ENCODE data around the gene SYTL3.

SYTL3 gene

GRCh38 chr6:158703111-158703836 lies 53.4 kb downstream of the SYTL3 start:
- DNase-seq = no peak

GRCh38 chr6:158703837-158704822 lies 54.3 kb downstream of the SYTL3 start:
- DNase-seq = no peak

GRCh38 chr6:158705386-158706126 lies 55.7 kb downstream of the SYTL3 start:
- no peak for DNase-seq

- DNase-seq = no peak
Observed at GRCh38 chr6:158706369-158706982, 56.6 kb downstream of the SYTL3 start.

- DNase-seq = no peak
Observed at GRCh38 chr6:158707120-158707820, 57.4 kb downstream of the SYTL3 start.

- no peak for DNase-seq
Observed at GRCh38 chr6:158707821-158708195, 58.0 kb downstream of the SYTL3 start.

- DNase-seq = no peak
Observed at GRCh38 chr6:158708239-158708638, 58.4 kb downstream of the SYTL3 start.

GRCh38 chr6:158709809-158710208 lies 60.0 kb downstream of the SYTL3 start:
- DNase-seq = no peak

GRCh38 chr6:158711264-158711663 lies 61.4 kb downstream of the SYTL3 start:
- DNase-seq = no peak

GRCh38 chr6:158713469-158713868 lies 63.6 kb downstream of the SYTL3 start:
- DNase-seq = no peak

GRCh38 chr6:158714706-158715105 lies 64.9 kb downstream of the SYTL3 start:
- no peak for DNase-seq

GRCh38 chr6:158715330-158716311 lies 65.8 kb downstream of the SYTL3 start:
- DNase-seq = no peak

- DNase-seq = no peak
Observed at GRCh38 chr6:158717341-158718330, 67.8 kb downstream of the SYTL3 start.

GRCh38 chr6:158718461-158719046 lies 68.7 kb downstream of the SYTL3 start:
- DNase-seq = no peak

- DNase-seq = no peak
Observed at GRCh38 chr6:158722176-158722729, 72.4 kb downstream of the SYTL3 start.

GRCh38 chr6:158725704-158726103 lies 75.8 kb downstream of the SYTL3 start:
- DNase-seq = no peak

- no peak for DNase-seq
Observed at GRCh38 chr6:158729906-158730540, 80.2 kb downstream of the SYTL3 start.

GRCh38 chr6:158730541-158730907 lies 80.7 kb downstream of the SYTL3 start:
- DNase-seq = no peak

Data from NCI-H748 treated with DMSO at 0.1 percent for 48 hours (cell line).